Adrenal gland (tissue), 5 donors: ENCODE measurements around the gene TEX22.

ENCODE experiments used
- POLR2A ChIP-seq, 2 donors: fragments of 450-650 bp; IDR thresholded peaks; one replicate each; pipeline ENCODE4 v1.6.1; 2017; ENCODE audit warnings: antibody characterized with exemption in 2 of 2, mild to moderate bottlenecking in 2 of 2, moderate library complexity in 1 of 2
- TF ChIP-seq, protein P1 (sequence below), 6 experiments: fragments of 450-650 bp in 4 of 6; fragments of 200-600 bp in 2 of 6; sonication (generic) in 1 of 6; IDR thresholded peaks; 1 replicate in 5 of 6; 2 replicates in 1 of 6; pipeline versions ENCODE4 v1.5.1 to v1.8.0; 2016 to 2021; ENCODE audit warnings: antibody characterized with exemption in 6 of 6, mild to moderate bottlenecking in 2 of 6, moderate library complexity in 1 of 6
- donor health status: DM: no; HTN: no; CAD: no.

DNA sequence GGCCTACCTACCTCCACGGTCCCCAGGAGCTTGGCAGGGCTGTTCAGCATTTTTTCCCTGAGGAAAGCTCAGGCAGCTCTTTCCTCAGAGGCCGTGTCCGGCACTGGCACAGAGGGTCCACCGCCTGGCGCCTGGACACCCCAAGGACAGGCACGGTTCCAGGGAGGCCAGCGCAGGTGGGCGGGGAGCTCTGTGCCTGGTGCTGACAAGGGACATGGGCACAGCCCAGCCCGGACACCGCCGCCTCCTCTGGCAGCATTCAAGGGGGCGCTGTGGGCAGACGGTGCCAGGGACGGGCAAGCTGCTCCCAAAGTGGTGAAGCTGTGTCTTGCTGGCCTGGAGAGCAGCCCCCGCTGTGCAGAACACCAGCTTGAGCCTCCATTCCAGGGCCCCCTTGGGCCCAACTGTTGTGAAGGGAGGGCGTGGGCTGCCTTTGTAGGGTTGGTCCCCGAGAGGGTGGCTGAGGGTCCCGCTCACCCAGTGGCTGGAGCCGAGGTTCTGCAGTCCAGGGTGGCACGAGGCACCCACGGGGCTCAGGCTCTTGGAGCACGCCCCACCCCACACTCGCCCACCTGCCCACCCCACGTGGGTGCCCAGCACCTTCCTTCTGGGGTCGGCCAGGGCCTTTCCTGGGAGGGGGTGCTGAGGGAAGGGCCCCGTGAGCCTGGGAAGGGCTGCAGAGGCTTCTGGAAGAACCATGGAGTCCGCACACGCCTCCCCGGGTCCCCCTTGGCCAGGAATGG is 29.3 kb upstream of the TEX22 start:
- TF ChIP-seq, protein P1, sequence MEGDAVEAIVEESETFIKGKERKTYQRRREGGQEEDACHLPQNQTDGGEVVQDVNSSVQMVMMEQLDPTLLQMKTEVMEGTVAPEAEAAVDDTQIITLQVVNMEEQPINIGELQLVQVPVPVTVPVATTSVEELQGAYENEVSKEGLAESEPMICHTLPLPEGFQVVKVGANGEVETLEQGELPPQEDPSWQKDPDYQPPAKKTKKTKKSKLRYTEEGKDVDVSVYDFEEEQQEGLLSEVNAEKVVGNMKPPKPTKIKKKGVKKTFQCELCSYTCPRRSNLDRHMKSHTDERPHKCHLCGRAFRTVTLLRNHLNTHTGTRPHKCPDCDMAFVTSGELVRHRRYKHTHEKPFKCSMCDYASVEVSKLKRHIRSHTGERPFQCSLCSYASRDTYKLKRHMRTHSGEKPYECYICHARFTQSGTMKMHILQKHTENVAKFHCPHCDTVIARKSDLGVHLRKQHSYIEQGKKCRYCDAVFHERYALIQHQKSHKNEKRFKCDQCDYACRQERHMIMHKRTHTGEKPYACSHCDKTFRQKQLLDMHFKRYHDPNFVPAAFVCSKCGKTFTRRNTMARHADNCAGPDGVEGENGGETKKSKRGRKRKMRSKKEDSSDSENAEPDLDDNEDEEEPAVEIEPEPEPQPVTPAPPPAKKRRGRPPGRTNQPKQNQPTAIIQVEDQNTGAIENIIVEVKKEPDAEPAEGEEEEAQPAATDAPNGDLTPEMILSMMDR (IDR thresholded peaks at IDR 0.05): no peak
- no peak for TF ChIP-seq POLR2A (IDR thresholded peaks at IDR 0.05)
